Hematopoietic multipotent progenitor cell treated with erythropoietin and hydrocortisone succinate and interleukin-3 and kit ligand, for 4 days (in vitro differentiated cells): ENCODE measurements around the gene FTO.
"Not testable (repeated sequence)": the region's sequence is repeated elsewhere in the genome, so short reads cannot be mapped to it uniquely, and the experiment has no call there.

ENCODE experiments used
- DNase-seq: peaks from one replicate; pipeline ENCODE4 v3.0.0-alpha.2; 2015

FTO gene

GRCh38 chr16:54165912-54166865 lies 462.2 kb downstream of the FTO start:
- no peak for DNase-seq

GRCh38 chr16:54169112-54169511 lies 465.2 kb downstream of the FTO start:
- no peak for DNase-seq

- DNase-seq, result peak; percentile 49
Measured at GRCh38 chr16:54171626-54172537, 467.9 kb downstream of the FTO start.

- no peak for DNase-seq
Measured at GRCh38 chr16:54173490-54173889, 469.5 kb downstream of the FTO start.

- DNase-seq, result no peak
Measured at GRCh38 chr16:54174201-54174600, 470.2 kb downstream of the FTO start.

- no peak for DNase-seq
Measured at GRCh38 chr16:54174750-54175149, 470.8 kb downstream of the FTO start.

GRCh38 chr16:54175169-54175551 lies 471.2 kb downstream of the FTO start:
- no peak for DNase-seq

- DNase-seq, result no peak
Measured at GRCh38 chr16:54175552-54176375, 471.8 kb downstream of the FTO start.

GRCh38 chr16:54176376-54176901 lies 472.5 kb downstream of the FTO start:
- DNase-seq, result peak; percentile 23

- DNase-seq, result no peak
Measured at GRCh38 chr16:54177052-54177861, 473.3 kb downstream of the FTO start.

- no peak for DNase-seq
Measured at GRCh38 chr16:54177862-54178477, 474.0 kb downstream of the FTO start.

GRCh38 chr16:54178478-54178976 lies 474.6 kb downstream of the FTO start:
- no peak for DNase-seq

GRCh38 chr16:54180421-54181359 lies 476.7 kb downstream of the FTO start:
- DNase-seq, result no peak

GRCh38 chr16:54181683-54182329 lies 477.9 kb downstream of the FTO start:
- DNase-seq, result not testable (repeated sequence)

- DNase-seq, result no peak
Measured at GRCh38 chr16:54185045-54185444, 481.1 kb downstream of the FTO start.

- no peak for DNase-seq
Measured at GRCh38 chr16:54191163-54191562, 487.2 kb downstream of the FTO start.

GRCh38 chr16:54191592-54191991 lies 487.6 kb downstream of the FTO start:
- no peak for DNase-seq

GRCh38 chr16:54193013-54193664 lies 489.2 kb downstream of the FTO start:
- no peak for DNase-seq
